KBM-7 (cell line): ENCODE results near the gene PSEN2.
"Not testable (repeated sequence)": the region's sequence is repeated elsewhere in the genome, so short reads cannot be mapped to it uniquely, and the experiment has no call there.

Source experiments
- DNase-seq: peaks from one replicate; pipeline ENCODE4 v3.0.0-alpha.2; 2015
- in situ Hi-C: fragments of 300-500 bp; cut with MboI; formaldehyde crosslinking; loops from 2 replicates; pipeline ENCODE4 v1.14.3; 2020; ENCODE audit warnings: low sequenced_read_pairs, low pct_unique_long_range_greater_than_20kb, mixed read lengths

PSEN2 gene

DNA sequence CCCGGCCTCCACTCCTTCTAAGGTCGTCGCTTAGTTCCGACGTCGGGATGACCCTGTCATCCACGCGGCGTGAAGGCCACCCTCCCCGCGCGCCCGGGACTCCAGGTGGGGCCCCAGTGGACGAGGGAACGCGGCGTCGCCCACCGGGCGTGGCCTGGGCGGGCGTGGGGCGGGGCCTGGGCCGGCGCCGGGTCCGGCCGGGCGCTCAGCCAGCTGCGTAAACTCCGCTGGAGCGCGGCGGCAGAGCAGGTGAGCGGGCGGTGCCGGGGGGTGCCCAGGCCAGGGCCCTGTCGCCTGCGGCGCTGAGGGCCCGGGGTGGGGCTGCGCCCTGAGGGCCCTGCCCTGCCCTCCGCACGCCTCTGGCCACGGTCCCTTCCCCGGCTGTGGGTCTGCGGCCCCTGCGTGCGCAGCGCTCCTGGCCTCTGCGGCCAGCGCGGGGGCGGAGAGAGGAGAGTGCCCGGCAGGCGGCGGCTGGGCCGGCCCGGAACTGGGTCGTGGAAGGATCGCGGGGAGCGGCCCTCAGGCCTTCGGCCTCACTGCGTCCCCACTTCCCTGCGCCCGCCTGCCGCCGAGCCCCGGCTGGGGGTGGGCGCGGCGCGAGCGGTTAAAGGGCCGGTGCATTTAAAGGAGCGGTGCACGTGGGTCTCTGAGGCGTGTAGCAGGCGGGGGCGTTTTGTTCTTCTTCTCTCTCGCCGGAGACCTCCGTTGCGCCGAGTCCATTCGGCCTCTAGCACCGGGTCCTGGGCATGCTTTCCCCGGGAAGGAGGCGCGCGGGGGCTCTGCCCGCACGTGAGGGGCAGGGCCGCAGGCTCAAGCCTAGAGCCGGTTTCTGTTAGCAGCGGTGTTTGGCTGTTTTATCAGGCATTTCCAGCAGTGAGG, at the start of gene PSEN2:
PSEN2 (plus strand) TSS at position 216 of the 879 bp plus-strand sequence. CDS start 11,292 bp downstream, outside the sequence.
- peak; percentile 53 for DNase-seq

GRCh38 chr1:226820941-226821718, 49.3 kb upstream of the PSEN2 start:
- no peak for DNase-seq

More for the DNA sequence above, at the start of gene PSEN2:
- in situ Hi-C loops: no loop called here

GRCh38 chr1:226821719-226822085, 48.7 kb upstream of the PSEN2 start:
- in situ Hi-C loops: loop anchor here (10.0 kb wide), 1 partner anchor 187 kb away; no protein-coding TSS in a partner anchor
- DNase-seq: no peak

More at GRCh38 chr1:226820941-226821718, 49.3 kb upstream of the PSEN2 start:
- in situ Hi-C loops: loop anchor here (10.0 kb wide), 1 partner anchor 186 kb away; no protein-coding TSS in a partner anchor

DNA sequence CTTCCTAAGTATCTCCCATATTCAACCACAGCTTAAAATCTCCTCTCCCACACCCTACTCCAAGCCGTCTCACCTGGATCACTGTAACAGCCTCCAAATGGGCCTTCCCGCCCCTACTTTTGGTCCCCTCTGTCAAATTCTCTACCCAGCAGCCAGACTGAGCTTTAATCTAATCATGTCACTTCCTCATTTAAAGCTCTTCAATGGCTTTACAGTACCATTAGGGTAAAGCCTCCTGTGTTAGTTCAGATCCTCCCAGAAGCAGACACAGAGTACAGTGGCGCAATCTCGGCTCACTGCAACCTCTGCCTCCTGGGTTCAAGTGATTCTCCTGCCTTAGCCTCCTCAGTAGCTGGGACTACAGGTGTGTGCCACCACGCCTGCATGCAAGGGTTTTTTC, 46.8 kb upstream of the PSEN2 start:
- in situ Hi-C loops: loop anchor here (10.0 kb wide), 1 partner anchor 189 kb away; no protein-coding TSS in a partner anchor
- peak; percentile 53 for DNase-seq

DNA sequence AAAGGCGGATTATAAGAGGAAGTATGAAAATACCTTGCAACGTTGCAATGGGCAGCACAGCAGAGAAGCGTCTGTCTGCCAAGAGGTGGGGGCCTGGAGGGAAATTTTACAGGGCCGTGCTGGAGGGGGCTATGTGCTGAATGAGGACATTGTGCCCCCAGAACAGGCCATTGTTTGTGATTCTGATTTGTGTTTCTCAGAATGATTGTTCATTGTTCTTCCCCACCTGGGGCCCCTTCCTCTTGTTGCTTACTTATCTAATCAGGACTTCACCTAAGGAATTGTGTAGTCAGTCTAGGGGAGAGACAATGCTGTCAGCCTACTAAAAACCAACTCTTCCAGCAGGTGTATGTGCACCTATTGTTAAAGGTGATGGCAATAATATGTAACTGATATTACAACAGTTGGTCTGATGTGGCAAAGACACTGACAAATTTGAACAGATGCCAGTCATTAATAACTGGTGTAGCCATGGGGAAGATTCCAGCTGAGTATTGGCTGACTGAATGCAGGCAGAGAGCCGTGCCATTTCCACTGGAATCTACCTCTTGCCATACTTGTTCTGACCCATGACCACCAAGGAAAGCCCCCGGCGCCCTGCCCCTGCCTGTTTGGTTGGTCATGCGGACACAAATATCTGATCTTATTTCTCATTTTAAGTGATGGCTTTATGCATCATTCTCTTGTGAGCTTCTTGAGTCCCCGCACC, 45.2 kb upstream of the PSEN2 start:
- no peak for DNase-seq
- in situ Hi-C loops: loop anchor here (10.0 kb wide), 1 partner anchor 190 kb away; no protein-coding TSS in a partner anchor

GRCh38 chr1:226825746-226826100, 44.7 kb upstream of the PSEN2 start:
- no peak for DNase-seq
- in situ Hi-C loops: loop anchor here (10.0 kb wide), 1 partner anchor 191 kb away; no protein-coding TSS in a partner anchor

- DNase-seq: no peak
- in situ Hi-C loops: loop anchor here (10.0 kb wide), 1 partner anchor 192 kb away; no protein-coding TSS in a partner anchor
Observed at GRCh38 chr1:226826479-226827261, 43.7 kb upstream of the PSEN2 start.

DNA sequence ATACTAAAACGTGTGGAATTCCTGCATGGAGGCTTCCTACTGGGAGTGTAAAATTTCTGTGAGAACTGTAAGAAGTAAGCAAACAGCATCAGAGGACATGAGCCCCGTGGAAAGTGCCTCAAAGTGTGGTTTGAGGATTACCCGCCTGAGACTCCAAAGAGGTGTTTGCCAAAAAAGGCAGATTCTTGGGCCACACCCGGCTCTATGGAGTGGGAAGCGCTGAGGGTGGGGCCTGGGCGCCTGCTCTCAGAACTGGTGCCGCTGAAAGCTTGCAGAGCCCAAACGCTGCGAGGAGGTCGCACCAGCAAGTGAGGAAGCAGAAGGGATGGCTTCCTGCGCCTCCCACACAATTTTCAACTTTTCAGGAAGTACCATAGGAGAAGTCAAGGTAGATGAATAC, 43.0 kb upstream of the PSEN2 start:
- peak; percentile 66 for DNase-seq
- in situ Hi-C loops: loop anchor here (10.0 kb wide), 1 partner anchor 193 kb away; no protein-coding TSS in a partner anchor

DNA sequence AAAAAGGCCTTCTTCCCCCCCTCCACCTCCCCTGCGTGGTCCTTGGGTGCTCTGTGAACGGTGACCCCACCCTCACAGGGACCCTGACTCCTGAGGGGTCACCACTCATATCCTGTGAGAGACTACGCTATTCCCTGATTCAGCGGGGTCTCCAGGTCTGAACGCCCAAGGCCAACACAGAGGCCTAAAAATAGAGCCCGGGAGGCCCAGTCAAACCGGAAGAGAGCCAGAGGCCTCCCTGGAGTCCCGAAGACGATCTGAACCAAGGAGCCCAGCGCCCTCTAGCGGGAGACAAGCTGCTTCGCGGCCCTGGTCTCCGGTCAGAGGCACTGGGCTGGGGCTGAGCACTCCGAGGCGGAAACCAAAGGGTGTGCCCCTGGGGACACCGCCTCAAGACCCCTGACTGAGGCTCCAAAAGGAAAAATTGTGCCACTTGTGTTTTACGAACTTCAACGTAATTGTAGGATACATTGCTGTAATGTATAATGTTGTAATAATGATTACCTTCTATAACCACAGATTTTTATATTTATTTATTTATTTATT, 42.4 kb upstream of the PSEN2 start:
- in situ Hi-C loops: loop anchor here (10.0 kb wide), 1 partner anchor 193 kb away; no protein-coding TSS in a partner anchor
- DNase-seq: peak; percentile 91

DNA sequence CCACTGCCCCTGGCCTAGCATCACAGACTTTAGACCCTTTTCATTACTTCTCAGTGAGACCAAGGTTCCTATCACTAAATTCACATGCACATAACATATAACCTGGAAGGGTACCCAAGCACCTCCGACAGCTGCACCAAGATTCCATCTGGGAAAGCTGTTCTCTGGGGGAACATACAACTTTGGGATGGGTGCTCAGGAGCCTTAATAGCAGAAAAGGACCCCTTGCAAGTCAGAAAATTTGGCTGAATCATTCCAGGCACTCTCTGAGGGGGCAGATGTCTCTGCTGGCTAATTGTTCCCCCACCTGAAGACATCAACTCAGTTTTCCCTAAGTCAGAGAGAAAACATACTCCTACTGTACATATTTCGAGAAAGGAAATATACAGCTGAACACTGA, 41.3 kb upstream of the PSEN2 start:
- in situ Hi-C loops: loop anchor here (10.0 kb wide), 1 partner anchor 194 kb away; no protein-coding TSS in a partner anchor
- DNase-seq: no peak

DNA sequence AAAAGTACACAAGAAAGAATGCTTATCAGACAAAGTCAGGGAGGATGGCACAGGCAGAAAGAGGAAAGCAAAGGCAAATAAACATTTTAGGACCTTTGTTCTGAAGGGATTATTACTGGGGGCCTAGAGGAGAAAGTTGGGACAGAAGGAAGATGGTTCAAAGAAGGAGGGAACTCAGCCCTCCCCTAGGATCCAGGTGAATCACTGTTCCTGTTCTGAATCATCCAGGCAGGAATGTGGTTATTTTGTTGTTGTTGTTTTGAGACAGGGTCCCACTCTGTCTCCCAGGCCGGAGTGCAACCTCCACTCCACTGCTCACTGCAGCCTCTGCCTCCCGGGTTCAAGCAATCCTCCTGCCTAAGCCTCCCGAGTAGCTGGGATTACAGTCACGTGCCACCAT, 38.5 kb upstream of the PSEN2 start:
- in situ Hi-C loops: no loop called here
- DNase-seq: no peak

DNA sequence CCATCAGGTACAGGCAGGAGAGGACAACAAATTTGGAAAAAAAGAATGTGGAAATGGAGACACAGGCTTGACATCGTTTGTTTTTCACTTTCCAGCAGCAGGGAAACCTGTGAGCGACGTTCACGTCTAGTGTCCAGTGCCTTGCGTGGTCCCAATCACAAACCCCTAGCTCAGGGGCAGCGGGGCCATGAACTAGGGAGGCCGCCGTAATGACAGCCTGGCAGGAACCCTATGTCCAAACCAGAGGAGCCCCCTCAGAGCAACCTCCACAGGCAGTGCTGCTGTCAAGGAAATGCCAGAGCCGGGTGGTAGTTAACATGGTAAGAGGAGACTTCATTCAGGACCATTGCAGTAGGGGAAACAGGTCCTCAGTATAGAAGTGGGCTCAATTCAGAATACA, 37.8 kb upstream of the PSEN2 start:
- DNase-seq: no peak
- in situ Hi-C loops: no loop called here

DNA sequence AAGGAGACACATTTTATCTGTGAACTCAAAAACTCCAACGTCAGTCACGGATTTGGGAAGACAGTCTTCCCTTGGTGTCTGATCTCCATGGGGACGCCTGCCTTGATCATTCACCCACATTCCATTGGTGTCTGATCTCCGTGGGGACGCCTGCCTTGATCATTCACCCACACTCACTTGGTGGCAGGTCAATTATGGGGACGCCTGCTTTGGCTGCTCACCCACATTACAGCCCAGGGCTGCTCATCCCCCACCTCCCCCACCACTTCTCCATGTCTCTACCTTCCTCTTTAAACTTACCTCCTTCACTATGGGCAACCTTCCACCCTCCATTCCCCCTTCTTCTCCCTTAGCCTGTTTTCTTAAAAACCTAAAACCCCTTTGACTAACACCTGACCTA, 36.2 kb upstream of the PSEN2 start:
- in situ Hi-C loops, DNase-seq: not testable (repeated sequence)

DNA sequence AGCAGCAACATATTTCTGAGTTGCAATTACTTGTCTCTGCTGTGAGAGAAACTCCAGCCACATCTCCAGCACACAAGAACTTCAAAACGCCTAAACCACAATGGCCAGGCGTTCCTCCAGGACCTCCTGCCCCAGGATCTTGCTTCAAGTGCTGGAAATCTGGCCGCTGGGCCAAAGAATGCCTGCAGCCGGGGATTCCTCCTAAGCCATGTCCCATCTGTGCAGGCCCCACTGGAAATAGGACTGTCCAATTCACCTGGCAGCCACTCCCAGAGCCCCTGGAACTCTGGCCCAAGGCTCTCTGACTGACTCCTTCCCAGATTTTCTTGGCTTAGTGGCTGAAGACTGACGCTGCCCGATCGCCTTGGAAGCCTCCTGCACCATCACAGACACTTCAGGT, 35.0 kb upstream of the PSEN2 start:
- DNase-seq, in situ Hi-C loops: not testable (repeated sequence)

DNA sequence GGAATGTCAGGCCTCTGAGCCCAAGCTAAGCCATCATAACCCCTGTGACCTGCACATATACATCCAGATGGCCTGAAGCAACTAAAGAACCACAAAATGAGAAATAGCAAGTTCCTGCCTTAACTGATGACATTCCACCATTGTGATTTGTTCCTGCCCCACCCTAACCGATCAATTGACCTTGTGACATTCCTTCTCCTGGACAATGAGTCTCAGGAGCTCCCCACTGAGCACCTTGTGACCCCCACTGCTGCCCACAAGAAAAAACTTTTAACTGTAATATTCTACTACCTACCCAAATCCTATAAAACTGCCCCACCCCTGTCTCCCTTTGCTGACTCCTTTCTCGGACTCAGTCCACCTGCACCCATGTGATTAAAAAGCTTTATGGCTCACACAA, 32.5 kb upstream of the PSEN2 start:
- in situ Hi-C loops, DNase-seq: not testable (repeated sequence)

GRCh38 chr1:226838456-226838855, 32.0 kb upstream of the PSEN2 start:
- no peak for DNase-seq
- in situ Hi-C loops: no loop called here

- in situ Hi-C loops: no loop called here
Observed at GRCh38 chr1:226845624-226846023, 24.8 kb upstream of the PSEN2 start.

GRCh38 chr1:226846786-226847185, 23.6 kb upstream of the PSEN2 start:
- no peak for DNase-seq
- in situ Hi-C loops: no loop called here

More at GRCh38 chr1:226845624-226846023, 24.8 kb upstream of the PSEN2 start:
- no peak for DNase-seq
